Stimulated activated CD8-positive, alpha-beta memory T cell treated with anti-CD3 and anti-CD28 coated beads, Interleukin-4, amount 100 ng/mL, for 4 hours (primary cell): ENCODE data around the gene GPR180.
A peak's percentile ranks its signal among the peaks of the same experiment; 100 is the strongest.
"Not testable (repeated sequence)": the region's sequence is repeated elsewhere in the genome, so short reads cannot be mapped to it uniquely, and the experiment has no call there.

Experiments
- DNase-seq, 2 donors: peaks; one replicate each; pipeline ENCODE4 v3.0.0-alpha.2; 2020; ENCODE audit warnings: low read depth in 2 of 2, low spot score in 1 of 2

GPR180 gene

GRCh38 chr13:94595950-94596574 lies 5.6 kb upstream of the GPR180 start, which contains the start of gene TGDS:
Gene TGDS (minus strand): TSS chr13:94596152. CDS start chr13:94596136, 16 bp downstream.
- peak; percentile 56 to 76 for DNase-seq

- DNase-seq = no peak
Observed at GRCh38 chr13:94596575-94596971, 5.1 kb upstream of the GPR180 start.

GRCh38 chr13:94598281-94598680 lies 3.4 kb upstream of the GPR180 start:
- no peak for DNase-seq

- no peak for DNase-seq
Observed at GRCh38 chr13:94599877-94600276, 1.8 kb upstream of the GPR180 start.

GRCh38 chr13:94602467-94602866 lies 810 bp downstream of the GPR180 start:
- DNase-seq = no peak

GRCh38 chr13:94607056-94607455 lies 5.4 kb downstream of the GPR180 start:
- no peak for DNase-seq

- no peak for DNase-seq
Observed at GRCh38 chr13:94607939-94608338, 6.3 kb downstream of the GPR180 start.

GRCh38 chr13:94608586-94608985 lies 6.9 kb downstream of the GPR180 start:
- no peak for DNase-seq

- no peak for DNase-seq
Observed at GRCh38 chr13:94609196-94609595, 7.5 kb downstream of the GPR180 start.

- DNase-seq = no peak
Observed at GRCh38 chr13:94610475-94610874, 8.8 kb downstream of the GPR180 start.

- DNase-seq = no peak
Observed at GRCh38 chr13:94612050-94612449, 10.4 kb downstream of the GPR180 start.

- DNase-seq = no peak
Observed at GRCh38 chr13:94613051-94613450, 11.4 kb downstream of the GPR180 start.

- DNase-seq = no peak
Observed at GRCh38 chr13:94617389-94618000, 15.8 kb downstream of the GPR180 start.

- DNase-seq = no peak
Observed at GRCh38 chr13:94620286-94620896, 18.7 kb downstream of the GPR180 start.

- DNase-seq = no peak
Observed at GRCh38 chr13:94622344-94622743, 20.7 kb downstream of the GPR180 start.

- DNase-seq = no peak
Observed at GRCh38 chr13:94623316-94623715, 21.7 kb downstream of the GPR180 start.

GRCh38 chr13:94630858-94631257 lies 29.2 kb downstream of the GPR180 start:
- no peak for DNase-seq

- DNase-seq = no peak
Observed at GRCh38 chr13:94632226-94632980, 30.7 kb downstream of the GPR180 start.

GRCh38 chr13:94636096-94636495 lies 34.4 kb downstream of the GPR180 start:
- DNase-seq = not testable (repeated sequence)

- DNase-seq = no peak
Observed at GRCh38 chr13:94636942-94637578, 35.4 kb downstream of the GPR180 start.

GRCh38 chr13:94637677-94638076 lies 36.0 kb downstream of the GPR180 start:
- not testable (repeated sequence) for DNase-seq
